Coronary artery (tissue), 2 donors: ENCODE measurements around the gene PACC1.
"Not testable (repeated sequence)": the region's sequence is repeated elsewhere in the genome, so short reads cannot be mapped to it uniquely, and the experiment has no call there.

Experiments used
- DNase-seq: peaks from one replicate; pipeline ENCODE4 v3.0.0-alpha.2; 2017; ENCODE audit warnings: low spot score
- H3K27ac ChIP-seq, 2 donors: fragments of 200-600 bp; sonication (generic); one replicate each; pipeline ENCODE4 v1.5.1; 2016 to 2019
- H3K4me3 ChIP-seq: fragments of 200-600 bp; sonication (generic); 2 replicates; pipeline ENCODE4 v1.5.1; 2016; ENCODE audit warnings: mild to moderate bottlenecking, moderate library complexity
- TF ChIP-seq, protein P1 (sequence below): fragments of 200-600 bp; sonication (generic); IDR thresholded peaks from one replicate; pipeline ENCODE4 v1.5.1; 2019; ENCODE audit warnings: antibody characterized with exemption

The PACC1 gene

GRCh38 chr1:212329105-212329504 is 85.6 kb downstream of the PACC1 start:
- H3K4me3 ChIP-seq: no peak overlapping the region

GRCh38 chr1:212328248-212328647 is 86.4 kb downstream of the PACC1 start:
- TF ChIP-seq, protein P1, sequence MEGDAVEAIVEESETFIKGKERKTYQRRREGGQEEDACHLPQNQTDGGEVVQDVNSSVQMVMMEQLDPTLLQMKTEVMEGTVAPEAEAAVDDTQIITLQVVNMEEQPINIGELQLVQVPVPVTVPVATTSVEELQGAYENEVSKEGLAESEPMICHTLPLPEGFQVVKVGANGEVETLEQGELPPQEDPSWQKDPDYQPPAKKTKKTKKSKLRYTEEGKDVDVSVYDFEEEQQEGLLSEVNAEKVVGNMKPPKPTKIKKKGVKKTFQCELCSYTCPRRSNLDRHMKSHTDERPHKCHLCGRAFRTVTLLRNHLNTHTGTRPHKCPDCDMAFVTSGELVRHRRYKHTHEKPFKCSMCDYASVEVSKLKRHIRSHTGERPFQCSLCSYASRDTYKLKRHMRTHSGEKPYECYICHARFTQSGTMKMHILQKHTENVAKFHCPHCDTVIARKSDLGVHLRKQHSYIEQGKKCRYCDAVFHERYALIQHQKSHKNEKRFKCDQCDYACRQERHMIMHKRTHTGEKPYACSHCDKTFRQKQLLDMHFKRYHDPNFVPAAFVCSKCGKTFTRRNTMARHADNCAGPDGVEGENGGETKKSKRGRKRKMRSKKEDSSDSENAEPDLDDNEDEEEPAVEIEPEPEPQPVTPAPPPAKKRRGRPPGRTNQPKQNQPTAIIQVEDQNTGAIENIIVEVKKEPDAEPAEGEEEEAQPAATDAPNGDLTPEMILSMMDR: no peak
- no peak overlapping the region for H3K4me3 ChIP-seq
- H3K27ac ChIP-seq: no peak overlapping the region
- DNase-seq: no peak

More at GRCh38 chr1:212329105-212329504, 85.6 kb downstream of the PACC1 start:
- H3K27ac ChIP-seq: no peak overlapping the region
- TF ChIP-seq, protein P1: no peak
- DNase-seq: no peak

DNA sequence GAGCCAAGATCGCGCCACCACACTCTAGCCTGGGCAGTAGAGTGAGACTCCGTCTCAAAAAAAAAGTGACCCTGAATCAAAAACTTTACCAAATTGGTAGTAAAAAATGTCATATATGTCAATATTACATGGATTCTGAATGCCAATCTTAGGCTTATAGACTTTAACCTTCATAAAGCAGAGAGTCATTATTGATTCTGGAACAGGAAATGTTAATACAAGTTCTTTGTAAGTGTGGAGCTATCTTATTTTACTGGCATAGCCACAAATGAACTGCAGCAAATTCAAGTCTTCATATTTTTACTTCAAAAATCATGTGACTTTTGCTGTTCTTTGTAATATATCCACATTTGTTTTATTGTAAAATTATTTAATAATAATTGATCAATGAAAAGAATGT is 88.1 kb downstream of the PACC1 start:
- Histone ChIP-seq H3K4me3 (no peak overlapping the region), H3K27ac (no peak overlapping the region)
- DNase-seq: no peak
- TF ChIP-seq, protein P1: no peak

GRCh38 chr1:212323066-212323465 is 91.6 kb downstream of the PACC1 start:
- Histone ChIP-seq H3K27ac (no peak overlapping the region), H3K4me3 (no peak overlapping the region)
- TF ChIP-seq, protein P1: no peak
- DNase-seq: no peak

- not testable (repeated sequence) for H3K4me3 ChIP-seq, DNase-seq, H3K27ac ChIP-seq
These were observed 93.7 kb downstream of the PACC1 start for GRCh38 chr1:212321031-212321430.

- no peak overlapping the region for H3K27ac ChIP-seq
- TF ChIP-seq, protein P1: no peak
- no peak for DNase-seq
These were observed 96.8 kb downstream of the PACC1 start for GRCh38 chr1:212317916-212318315.

GRCh38 chr1:212315907-212316306 is 98.8 kb downstream of the PACC1 start:
- no peak overlapping the region for H3K27ac ChIP-seq
- TF ChIP-seq, protein P1: no peak
- no peak overlapping the region for H3K4me3 ChIP-seq
- no peak for DNase-seq

More at GRCh38 chr1:212317916-212318315, 96.8 kb downstream of the PACC1 start:
- no peak overlapping the region for H3K4me3 ChIP-seq

- no peak overlapping the region for H3K27ac ChIP-seq
- DNase-seq: no peak
- H3K4me3 ChIP-seq: no peak overlapping the region
- TF ChIP-seq, protein P1: no peak
These were observed 99.5 kb downstream of the PACC1 start for GRCh38 chr1:212315184-212315583.
